ENCODE measurements around the gene RPS6KB2.

RPS6KB2 gene

DNA sequence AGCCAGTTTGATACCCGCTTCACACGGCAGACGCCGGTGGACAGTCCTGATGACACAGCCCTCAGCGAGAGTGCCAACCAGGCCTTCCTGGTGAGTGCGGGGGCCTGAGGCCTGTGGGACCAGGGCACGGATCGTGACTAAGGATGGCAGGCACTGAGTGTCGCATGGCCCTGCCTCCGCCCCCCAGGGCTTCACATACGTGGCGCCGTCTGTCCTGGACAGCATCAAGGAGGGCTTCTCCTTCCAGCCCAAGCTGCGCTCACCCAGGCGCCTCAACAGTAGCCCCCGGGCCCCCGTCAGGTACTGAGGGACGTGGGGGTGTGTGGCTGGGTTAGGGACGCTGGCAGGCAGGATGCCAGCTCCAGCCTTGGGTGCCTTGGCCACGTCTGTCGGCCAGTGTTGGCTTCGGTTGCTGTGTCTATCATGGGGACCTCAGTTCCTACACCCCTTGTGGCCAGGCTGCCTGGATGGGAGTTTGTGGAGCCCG, 6.1 kb downstream of the RPS6KB2 start:
- peak; percentile 66 for TF ChIP-seq POLR2AphosphoS5 (IDR thresholded peaks at IDR 0.05; ENCODE audit: low read depth)
- TF ChIP-seq, protein P1, sequence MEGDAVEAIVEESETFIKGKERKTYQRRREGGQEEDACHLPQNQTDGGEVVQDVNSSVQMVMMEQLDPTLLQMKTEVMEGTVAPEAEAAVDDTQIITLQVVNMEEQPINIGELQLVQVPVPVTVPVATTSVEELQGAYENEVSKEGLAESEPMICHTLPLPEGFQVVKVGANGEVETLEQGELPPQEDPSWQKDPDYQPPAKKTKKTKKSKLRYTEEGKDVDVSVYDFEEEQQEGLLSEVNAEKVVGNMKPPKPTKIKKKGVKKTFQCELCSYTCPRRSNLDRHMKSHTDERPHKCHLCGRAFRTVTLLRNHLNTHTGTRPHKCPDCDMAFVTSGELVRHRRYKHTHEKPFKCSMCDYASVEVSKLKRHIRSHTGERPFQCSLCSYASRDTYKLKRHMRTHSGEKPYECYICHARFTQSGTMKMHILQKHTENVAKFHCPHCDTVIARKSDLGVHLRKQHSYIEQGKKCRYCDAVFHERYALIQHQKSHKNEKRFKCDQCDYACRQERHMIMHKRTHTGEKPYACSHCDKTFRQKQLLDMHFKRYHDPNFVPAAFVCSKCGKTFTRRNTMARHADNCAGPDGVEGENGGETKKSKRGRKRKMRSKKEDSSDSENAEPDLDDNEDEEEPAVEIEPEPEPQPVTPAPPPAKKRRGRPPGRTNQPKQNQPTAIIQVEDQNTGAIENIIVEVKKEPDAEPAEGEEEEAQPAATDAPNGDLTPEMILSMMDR (IDR thresholded peaks at IDR 0.05; ENCODE audit: insufficient read depth, low read length): no peak
- no peak overlapping the region for H3K4me3 ChIP-seq (replicated peaks; ENCODE audit: insufficient read depth, low read length)
- H3K27me3 ChIP-seq (ENCODE audit: insufficient read depth, poor library complexity, severe bottlenecking): no peaks in the 10 kb centered on the region
- no peak overlapping the region; the same call in 1 of the 2 replicates for H3K27ac ChIP-seq (replicated peaks)
- DNase-seq (ENCODE audit: low read depth in 1 of 2, low spot score in 1 of 2): no peak

DNA sequence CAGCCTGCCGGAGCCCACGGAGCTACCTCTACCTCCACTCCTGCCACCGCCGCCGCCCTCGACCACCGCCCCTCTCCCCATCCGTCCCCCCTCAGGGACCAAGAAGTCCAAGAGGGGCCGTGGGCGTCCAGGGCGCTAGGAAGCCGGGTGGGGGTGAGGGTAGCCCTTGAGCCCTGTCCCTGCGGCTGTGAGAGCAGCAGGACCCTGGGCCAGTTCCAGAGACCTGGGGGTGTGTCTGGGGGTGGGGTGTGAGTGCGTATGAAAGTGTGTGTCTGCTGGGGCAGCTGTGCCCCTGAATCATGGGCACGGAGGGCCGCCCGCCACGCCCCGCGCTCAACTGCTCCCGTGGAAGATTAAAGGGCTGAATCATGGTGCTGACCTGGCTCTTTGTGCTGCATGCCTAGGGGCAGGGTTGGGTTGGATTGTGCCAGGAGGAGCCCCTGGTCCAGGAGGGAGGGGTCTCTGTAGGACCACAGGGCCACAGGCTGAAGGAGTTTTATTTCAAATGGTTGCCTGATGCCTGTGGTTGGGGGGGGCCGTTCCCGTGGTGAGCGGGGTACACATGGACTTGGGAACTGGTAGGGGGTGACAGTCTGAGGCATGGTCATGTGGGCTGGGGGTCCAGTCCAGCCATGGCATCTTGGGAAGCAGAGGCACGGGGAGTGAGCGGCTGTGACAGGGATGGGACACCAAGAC, 6.9 kb downstream of the RPS6KB2 start:
- TF ChIP-seq SPI1 (IDR thresholded peaks at IDR 0.05; ENCODE audit: borderline replicate concordance, low read depth) (no peak), POLR2AphosphoS5 (IDR thresholded peaks at IDR 0.05; ENCODE audit: low read depth) (peak; percentile 11; the same call in 1 of the 2 replicates)
- Histone ChIP-seq H3K27me3 (ENCODE audit: insufficient read depth, poor library complexity, severe bottlenecking) (no peaks in the 10 kb centered on the region), H3K4me3 (replicated peaks; ENCODE audit: insufficient read depth, low read length) (peak overlapping the region; percentile 58), H3K27ac (replicated peaks) (peak overlapping the region; percentile 98)
- DNase-seq (ENCODE audit: low read depth in 1 of 2, low spot score in 1 of 2): no peak

DNA sequence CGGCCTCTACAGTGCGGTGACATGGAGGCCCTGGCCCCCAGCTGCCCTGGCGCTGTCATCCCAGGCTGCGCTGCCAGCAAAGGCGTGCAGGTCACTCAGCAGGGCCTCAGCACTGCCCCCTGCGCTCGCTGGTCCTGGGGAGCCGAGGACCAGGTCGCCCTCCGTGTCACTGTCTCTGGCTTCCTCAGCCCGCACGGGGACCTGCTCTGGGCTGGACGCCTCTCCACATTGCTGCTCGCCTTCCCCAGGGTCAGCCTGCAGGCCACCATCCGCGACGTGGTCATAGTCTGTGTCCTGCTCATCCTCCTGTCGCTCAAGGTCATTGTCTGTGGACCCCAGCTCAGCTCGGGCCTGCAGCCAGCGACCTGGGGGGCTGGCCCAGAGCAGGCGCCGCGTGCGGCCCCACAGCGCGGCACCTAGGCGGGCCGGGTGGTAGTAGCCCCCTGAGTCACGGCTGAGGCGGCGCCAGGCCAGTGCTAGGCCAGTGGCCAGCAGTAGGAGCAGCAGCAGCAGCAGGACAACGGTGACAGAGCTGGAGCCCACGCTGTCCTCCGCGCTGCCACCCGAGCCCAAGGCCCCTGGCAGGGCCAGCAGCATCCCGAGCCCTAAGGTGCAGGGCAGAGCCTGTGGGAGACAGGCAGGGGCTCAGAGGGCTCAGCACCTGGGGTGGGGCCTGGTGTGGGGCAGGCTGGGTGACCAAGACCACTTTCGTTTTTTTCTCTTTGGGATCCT, 7.6 kb downstream of the RPS6KB2 start:
- peak overlapping the region; percentile 58 for H3K4me3 ChIP-seq (replicated peaks; ENCODE audit: insufficient read depth, low read length)

DNA sequence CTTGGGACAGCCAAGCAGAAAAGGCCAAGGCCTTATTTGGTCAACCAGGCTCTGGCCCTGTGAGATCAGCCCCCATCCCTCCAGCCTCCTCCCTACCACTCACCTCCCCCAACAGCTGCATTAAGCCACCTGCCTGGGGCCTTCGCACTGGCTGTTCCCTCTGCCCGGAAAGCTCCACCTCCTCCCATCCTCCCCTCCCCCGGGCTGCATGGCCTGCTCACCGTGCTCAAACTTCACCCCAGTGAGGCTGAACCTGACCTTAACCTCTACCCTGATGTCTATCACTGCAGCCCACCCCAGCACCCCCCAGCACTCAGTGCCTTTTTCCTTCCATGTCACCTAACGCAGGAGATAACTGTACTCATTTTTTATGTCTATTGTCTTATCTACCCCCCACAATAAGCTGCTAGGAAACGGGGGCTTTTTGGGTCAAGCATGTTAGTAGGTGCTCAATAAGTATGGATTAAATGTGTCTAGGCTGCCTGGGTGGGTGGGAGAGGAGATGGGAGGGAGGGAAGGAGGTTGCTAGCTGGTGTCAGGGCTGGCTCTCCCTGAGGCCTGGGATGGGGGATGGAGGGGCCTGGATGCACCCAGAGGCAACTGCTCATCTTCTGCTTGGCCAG, 8.3 kb downstream of the RPS6KB2 start:
- TF ChIP-seq POLR2AphosphoS5 (IDR thresholded peaks at IDR 0.05; ENCODE audit: low read depth): peak; percentile 86
- no peak for TF ChIP-seq SPI1 (IDR thresholded peaks at IDR 0.05; ENCODE audit: borderline replicate concordance, low read depth)
- TF ChIP-seq GABPA (IDR thresholded peaks at IDR 0.05; ENCODE audit: low read depth): no peak
- Histone ChIP-seq H3K27ac (replicated peaks) (peak overlapping the region; percentile 98), H3K4me3 (replicated peaks; ENCODE audit: insufficient read depth, low read length) (peak overlapping the region; percentile 58), H3K27me3 (ENCODE audit: insufficient read depth, poor library complexity, severe bottlenecking) (no peaks in the 10 kb centered on the region)
- peak; percentile 73 to 94 for DNase-seq (ENCODE audit: low read depth in 1 of 2, low spot score in 1 of 2)

More for the DNA sequence above, 7.6 kb downstream of the RPS6KB2 start:
- H3K27ac ChIP-seq (replicated peaks): peak overlapping the region; percentile 98
- no peak for DNase-seq (ENCODE audit: low read depth in 1 of 2, low spot score in 1 of 2)
- TF ChIP-seq POLR2AphosphoS5 (IDR thresholded peaks at IDR 0.05; ENCODE audit: low read depth) (no peak), SPI1 (IDR thresholded peaks at IDR 0.05; ENCODE audit: borderline replicate concordance, low read depth) (no peak), GABPA (IDR thresholded peaks at IDR 0.05; ENCODE audit: low read depth) (no peak)
- TF ChIP-seq, protein P1 (IDR thresholded peaks at IDR 0.05; ENCODE audit: insufficient read depth, low read length): no peak
- TF ChIP-seq, protein P2, sequence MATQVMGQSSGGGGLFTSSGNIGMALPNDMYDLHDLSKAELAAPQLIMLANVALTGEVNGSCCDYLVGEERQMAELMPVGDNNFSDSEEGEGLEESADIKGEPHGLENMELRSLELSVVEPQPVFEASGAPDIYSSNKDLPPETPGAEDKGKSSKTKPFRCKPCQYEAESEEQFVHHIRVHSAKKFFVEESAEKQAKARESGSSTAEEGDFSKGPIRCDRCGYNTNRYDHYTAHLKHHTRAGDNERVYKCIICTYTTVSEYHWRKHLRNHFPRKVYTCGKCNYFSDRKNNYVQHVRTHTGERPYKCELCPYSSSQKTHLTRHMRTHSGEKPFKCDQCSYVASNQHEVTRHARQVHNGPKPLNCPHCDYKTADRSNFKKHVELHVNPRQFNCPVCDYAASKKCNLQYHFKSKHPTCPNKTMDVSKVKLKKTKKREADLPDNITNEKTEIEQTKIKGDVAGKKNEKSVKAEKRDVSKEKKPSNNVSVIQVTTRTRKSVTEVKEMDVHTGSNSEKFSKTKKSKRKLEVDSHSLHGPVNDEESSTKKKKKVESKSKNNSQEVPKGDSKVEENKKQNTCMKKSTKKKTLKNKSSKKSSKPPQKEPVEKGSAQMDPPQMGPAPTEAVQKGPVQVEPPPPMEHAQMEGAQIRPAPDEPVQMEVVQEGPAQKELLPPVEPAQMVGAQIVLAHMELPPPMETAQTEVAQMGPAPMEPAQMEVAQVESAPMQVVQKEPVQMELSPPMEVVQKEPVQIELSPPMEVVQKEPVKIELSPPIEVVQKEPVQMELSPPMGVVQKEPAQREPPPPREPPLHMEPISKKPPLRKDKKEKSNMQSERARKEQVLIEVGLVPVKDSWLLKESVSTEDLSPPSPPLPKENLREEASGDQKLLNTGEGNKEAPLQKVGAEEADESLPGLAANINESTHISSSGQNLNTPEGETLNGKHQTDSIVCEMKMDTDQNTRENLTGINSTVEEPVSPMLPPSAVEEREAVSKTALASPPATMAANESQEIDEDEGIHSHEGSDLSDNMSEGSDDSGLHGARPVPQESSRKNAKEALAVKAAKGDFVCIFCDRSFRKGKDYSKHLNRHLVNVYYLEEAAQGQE (IDR thresholded peaks at IDR 0.05; ENCODE audit: insufficient replicate concordance, low read depth): no peak
- no peaks in the 10 kb centered on the region for H3K27me3 ChIP-seq (ENCODE audit: insufficient read depth, poor library complexity, severe bottlenecking)

DNA sequence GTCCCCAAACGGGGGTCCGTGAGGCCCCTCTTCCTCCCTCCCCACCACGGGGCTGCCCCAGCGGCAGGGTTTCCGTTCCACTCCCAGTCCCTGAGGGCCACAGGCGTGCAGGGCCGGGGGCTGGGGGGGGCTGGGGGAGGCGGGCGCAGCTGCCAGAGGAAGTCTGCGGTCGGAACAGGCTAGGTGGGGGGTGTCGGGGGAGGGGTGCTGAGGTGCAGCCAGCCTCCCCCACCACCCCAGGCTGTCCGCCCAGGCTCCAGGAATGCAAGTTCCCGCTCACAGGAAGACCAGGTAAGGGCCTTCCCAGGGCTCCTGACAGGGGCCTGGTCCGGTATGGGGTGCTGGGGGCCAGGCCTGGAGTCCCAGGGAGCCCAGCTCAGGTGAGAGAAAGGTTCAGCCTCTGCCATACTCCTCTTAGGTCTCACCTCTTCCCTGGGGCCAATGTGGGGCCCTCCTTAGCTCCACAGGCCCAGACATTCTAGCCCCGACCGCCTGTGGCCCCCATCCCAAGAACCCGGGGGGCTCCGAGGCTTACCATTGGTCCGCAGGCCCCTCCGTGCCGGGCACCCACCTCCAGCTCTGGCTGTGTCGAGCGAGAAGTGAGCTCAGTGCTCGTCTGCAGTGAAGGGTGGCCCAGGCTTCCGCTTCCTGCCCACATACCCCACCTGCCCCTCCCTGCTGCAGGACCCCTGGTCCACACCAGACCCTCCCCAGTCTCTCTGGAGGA, 9.0 kb downstream of the RPS6KB2 start, which contains the start of gene PTPRCAP:
Gene PTPRCAP, minus strand, starts transcription at position 601 of the 727 bp plus-strand sequence. Its CDS starts 63 bp downstream, at position 538.
- no peaks in the 10 kb centered on the region for H3K27me3 ChIP-seq (ENCODE audit: insufficient read depth, poor library complexity, severe bottlenecking)
- TF ChIP-seq, protein P1 (IDR thresholded peaks at IDR 0.05; ENCODE audit: insufficient read depth, low read length): no peak
- TF ChIP-seq SPI1 (IDR thresholded peaks at IDR 0.05; ENCODE audit: borderline replicate concordance, low read depth): peak; percentile 19; the same call in 1 of the 2 replicates
- TF ChIP-seq, protein P2 (IDR thresholded peaks at IDR 0.05; ENCODE audit: insufficient replicate concordance, low read depth): peak; percentile 73
- TF ChIP-seq POLR2AphosphoS5 (IDR thresholded peaks at IDR 0.05; ENCODE audit: low read depth): peak; percentile 94
- peak; percentile 16; the same call in 1 of the 2 replicates for TF ChIP-seq GABPA (IDR thresholded peaks at IDR 0.05; ENCODE audit: low read depth)
- peak; percentile 89 to 92 for DNase-seq (ENCODE audit: low read depth in 1 of 2, low spot score in 1 of 2)
- peak within 1 kb of the TSS; percentile 58 for H3K4me3 ChIP-seq (replicated peaks; ENCODE audit: insufficient read depth, low read length)
- H3K27ac ChIP-seq (replicated peaks): peak within 1 kb of the TSS; percentile 98

Data from HL-60 (cell line).